BJ (cell line): ENCODE data around the gene RBM20. TPM values are rescaled to one million over a fixed set of nuclear protein-coding genes. Genes with fewer than 3 reads are reported as not detected.
"Not testable (repeated sequence)": the region's sequence is repeated elsewhere in the genome, so short reads cannot be mapped to it uniquely, and the experiment has no call there.

Source experiments
- CTCF ChIA-PET: fragments of 350-600 bp; formaldehyde crosslinking; extraction: SDS; loops from one replicate; lab custom pipeline; 2021; ENCODE audit warnings: antibody characterized with exemption, inconsistent platforms; lab: Yijun Ruan, JAX
- POLR2A ChIA-PET: fragments of 300-600 bp; sonication (Branson Sonifier 250); formaldehyde crosslinking; extraction: SDS; loops from one replicate; lab custom pipeline; 2021; ENCODE audit warnings: antibody characterized with exemption; lab: Charles Lee
- DNase-seq: peaks from one replicate; pipeline ENCODE4 v3.0.0-alpha.2; 2011; ENCODE audit warnings: low read depth
- H3K27me3 ChIP-seq: 2 replicates; pipeline ENCODE4 v1.6.0; 2011; ENCODE audit warnings: low read length; ENCODE audit not compliant: control insufficient read depth, insufficient read depth
- H3K36me3 ChIP-seq: 2 replicates; pipeline ENCODE4 v1.5.1; 2011; ENCODE audit warnings: low read length; ENCODE audit not compliant: control insufficient read depth, insufficient read depth
- H3K4me3 ChIP-seq: 2 replicates; pipeline ENCODE4 v1.5.1; 2011; ENCODE audit warnings: low read depth, mild to moderate bottlenecking, control low read depth, low read length
- polyA plus RNA-seq: library from polyadenylated mRNA; depleted of rRNA; stranded (reverse); fragments of >200 nt; gene quantifications from 2 replicates; pipeline ENCODE4 v1.2.3, GENCODE V29; 2011
- TF ChIP-seq, protein P1 (sequence below): IDR thresholded peaks from 2 replicates; pipeline ENCODE4 v1.5.1; 2011; ENCODE audit warnings: low read depth, mild to moderate bottlenecking, control low read depth, inconsistent platforms, low read length, moderate library complexity; ENCODE audit not compliant: insufficient read depth

RBM20 gene
- polyA plus RNA-seq, 1 experiment, result not detected

DNA sequence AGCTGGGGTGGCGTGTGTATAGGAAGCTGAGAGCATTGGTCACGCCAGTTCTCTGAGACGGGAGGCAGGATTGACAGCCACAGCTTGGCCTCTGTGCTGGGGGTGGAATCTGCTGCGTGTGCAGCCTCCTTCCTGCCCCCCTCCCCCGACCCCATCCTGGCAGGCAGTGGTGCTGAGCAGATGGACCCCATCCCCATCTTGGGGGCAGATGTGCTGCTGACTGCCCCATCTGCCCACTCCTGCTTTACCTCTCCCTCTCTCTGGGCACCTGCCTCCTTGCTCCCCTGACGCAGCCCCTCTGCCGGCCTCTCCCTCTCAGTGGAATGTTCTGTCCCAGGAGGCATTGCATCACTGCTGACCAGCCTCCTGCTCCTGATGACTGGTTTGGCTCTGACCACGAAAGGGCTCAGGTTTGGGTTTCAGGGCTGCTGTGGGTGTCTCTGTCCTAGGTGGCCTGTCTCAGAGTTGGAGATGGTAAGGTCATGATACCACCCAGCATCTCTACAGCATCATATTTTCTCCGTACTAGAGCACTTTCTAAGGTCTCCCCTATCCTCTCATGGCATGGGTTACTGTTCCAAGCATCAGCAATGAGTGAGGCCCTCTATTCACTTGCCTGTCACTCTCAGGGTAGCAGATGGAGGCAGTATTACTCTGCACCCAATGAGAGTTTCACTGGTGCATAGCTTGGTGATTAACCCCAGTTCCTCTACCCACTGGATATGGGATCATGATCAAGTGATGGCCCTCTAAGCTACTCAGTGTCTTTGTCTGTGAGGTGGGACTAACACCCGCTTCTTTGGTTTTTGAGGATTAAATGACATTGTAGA, 81.9 kb downstream of the RBM20 start:
- CTCF ChIA-PET, result no interaction called here
- POLR2A ChIA-PET, result no interaction called here
- TF ChIP-seq, protein P1, sequence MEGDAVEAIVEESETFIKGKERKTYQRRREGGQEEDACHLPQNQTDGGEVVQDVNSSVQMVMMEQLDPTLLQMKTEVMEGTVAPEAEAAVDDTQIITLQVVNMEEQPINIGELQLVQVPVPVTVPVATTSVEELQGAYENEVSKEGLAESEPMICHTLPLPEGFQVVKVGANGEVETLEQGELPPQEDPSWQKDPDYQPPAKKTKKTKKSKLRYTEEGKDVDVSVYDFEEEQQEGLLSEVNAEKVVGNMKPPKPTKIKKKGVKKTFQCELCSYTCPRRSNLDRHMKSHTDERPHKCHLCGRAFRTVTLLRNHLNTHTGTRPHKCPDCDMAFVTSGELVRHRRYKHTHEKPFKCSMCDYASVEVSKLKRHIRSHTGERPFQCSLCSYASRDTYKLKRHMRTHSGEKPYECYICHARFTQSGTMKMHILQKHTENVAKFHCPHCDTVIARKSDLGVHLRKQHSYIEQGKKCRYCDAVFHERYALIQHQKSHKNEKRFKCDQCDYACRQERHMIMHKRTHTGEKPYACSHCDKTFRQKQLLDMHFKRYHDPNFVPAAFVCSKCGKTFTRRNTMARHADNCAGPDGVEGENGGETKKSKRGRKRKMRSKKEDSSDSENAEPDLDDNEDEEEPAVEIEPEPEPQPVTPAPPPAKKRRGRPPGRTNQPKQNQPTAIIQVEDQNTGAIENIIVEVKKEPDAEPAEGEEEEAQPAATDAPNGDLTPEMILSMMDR, result no peak
- no peak overlapping the region for H3K4me3 ChIP-seq
- H3K36me3 ChIP-seq, result no peaks in the 10 kb centered on the region
- no peak for DNase-seq
- peaks cover 2% of the 10 kb centered on the region for H3K27me3 ChIP-seq

DNA sequence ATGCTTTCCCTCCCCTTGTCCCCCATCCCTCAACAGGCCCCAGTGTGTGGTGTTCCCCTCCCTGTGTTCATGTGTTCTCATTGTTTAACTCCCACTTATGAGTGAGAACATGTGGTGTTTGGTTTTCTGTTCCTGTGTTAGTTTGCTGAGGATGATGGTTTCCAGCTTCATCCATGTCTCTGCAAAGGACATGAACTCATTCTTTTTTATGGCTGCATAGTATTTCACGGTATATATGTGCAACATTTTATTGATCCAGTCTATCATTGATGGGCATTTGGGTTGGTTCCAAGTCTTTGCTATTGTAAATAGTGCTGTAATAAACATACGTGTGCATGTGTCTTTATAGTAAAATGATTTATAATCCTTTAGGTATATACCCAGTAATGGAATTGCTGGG, 83.6 kb downstream of the RBM20 start:
- CTCF ChIA-PET, H3K4me3 ChIP-seq, H3K36me3 ChIP-seq, POLR2A ChIA-PET, DNase-seq, H3K27me3 ChIP-seq: not testable (repeated sequence)

DNA sequence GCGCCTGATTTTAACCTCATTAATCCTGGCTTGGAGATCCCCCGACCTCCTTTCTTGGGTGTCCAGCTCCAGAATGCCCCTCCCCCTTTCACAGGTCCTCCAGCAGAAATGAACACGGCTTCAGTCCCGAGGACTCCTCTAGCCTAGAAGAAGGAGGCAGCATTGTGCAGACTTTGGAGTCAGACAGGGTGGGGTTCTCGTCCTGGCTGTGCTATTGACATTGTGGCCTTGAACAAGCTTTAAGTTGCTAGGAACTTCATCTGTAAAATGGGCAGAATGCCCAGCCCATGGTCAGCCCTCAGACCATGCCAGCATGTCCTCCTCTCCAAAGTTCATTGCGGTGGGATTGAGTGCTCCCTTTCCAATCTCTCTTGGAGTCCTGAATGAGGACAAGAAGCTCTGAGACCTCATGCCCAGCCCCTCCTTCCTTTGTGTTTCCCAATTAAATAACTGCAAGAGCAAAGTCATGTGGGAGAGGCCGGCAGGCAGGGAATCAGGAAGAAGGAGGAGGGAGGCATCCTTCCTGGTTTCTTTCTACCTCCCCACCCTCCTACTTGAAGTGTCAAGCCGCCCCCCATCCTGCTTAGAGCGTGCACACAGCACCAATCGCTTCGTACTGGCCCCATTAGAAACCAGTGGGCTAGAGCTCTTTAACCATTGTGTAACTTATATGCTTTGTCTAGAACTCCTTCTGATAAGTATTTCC, 86.4 kb downstream of the RBM20 start:
- TF ChIP-seq, protein P1, result no peak
- no peaks in the 10 kb centered on the region for H3K36me3 ChIP-seq
- no peak for DNase-seq
- H3K27me3 ChIP-seq, result peaks cover 8% of the 10 kb centered on the region
- H3K4me3 ChIP-seq, result no peak overlapping the region
- CTCF ChIA-PET, result interaction anchor here (0.8 to 1.6 kb wide), 4 partner anchors 16 to 1407 kb away, joined by 3 to 4 read pairs (median 4); no protein-coding TSS in a partner anchor
- POLR2A ChIA-PET, result no interaction called here

DNA sequence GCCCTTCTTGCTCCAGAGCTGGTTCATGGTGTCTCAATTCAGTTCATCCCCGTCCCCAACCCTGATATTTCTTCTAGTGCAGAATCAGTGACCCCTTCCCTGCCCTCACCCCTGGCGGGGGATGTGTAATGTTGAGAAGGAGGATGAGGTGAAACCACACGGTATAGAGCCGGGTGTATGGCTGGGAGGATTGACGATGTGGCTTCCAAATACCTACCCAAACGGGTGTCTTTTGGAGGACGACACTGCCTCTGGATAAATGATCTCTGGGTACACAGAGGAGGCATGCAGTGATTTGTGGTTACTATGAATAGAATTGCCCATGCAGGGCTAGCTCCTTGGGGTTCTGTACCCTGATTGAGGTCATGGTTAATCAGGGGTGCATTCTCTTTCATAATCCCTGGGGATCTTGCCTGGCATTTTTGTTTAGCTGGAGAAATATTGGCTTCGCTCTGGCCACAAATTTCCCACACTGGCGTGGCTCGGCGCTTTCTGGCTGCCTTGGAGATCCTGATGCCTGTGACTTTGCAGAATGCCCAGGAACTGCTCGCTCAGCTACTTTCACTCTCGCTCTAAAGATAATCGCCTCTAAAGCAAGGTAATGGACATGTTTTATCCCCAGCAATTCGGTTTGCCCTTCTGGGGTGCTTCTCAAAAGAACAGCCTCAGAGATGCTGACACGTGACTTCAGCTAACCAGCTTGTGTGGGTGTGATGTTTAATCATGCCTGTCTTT, 89.2 kb downstream of the RBM20 start:
- Histone ChIP-seq H3K36me3 (no peaks in the 10 kb centered on the region), H3K27me3 (peaks cover 14% of the 10 kb centered on the region), H3K4me3 (no peak overlapping the region)
- ChIA-PET CTCF (interaction anchor here (0.8 kb wide), 1 partner anchor 161 kb away, joined by 3 read pairs; no protein-coding TSS in a partner anchor), POLR2A (no interaction called here)
- DNase-seq, result no peak
- TF ChIP-seq, protein P1, result no peak

DNA sequence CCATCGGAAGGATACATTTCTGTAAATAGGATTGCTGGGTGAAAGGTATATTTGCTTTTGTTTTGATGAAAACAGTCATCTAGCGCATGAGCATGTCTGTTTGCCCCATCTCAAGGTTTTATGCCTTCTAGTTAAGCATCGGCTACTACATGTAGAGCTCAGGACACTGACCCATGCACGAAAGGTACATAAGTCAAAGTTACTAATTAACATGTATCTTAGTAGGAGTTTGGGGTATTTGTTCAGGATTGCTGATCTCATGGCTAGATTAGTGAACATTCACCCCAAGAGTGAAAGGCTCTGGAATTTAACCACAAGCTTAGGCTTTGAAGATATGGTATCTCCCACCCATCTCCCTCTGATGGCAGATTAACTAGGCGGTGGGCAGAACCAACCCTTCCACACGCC, 91.5 kb downstream of the RBM20 start:
- Histone ChIP-seq H3K27me3 (peaks cover 14% of the 10 kb centered on the region), H3K4me3 (no peak overlapping the region), H3K36me3 (no peaks in the 10 kb centered on the region)
- no peak for DNase-seq
- TF ChIP-seq, protein P1, result no peak
- POLR2A ChIA-PET, result no interaction called here
- CTCF ChIA-PET, result no interaction called here
